ENCODE measurements around the gene NELFE.

The NELFE gene

DNA sequence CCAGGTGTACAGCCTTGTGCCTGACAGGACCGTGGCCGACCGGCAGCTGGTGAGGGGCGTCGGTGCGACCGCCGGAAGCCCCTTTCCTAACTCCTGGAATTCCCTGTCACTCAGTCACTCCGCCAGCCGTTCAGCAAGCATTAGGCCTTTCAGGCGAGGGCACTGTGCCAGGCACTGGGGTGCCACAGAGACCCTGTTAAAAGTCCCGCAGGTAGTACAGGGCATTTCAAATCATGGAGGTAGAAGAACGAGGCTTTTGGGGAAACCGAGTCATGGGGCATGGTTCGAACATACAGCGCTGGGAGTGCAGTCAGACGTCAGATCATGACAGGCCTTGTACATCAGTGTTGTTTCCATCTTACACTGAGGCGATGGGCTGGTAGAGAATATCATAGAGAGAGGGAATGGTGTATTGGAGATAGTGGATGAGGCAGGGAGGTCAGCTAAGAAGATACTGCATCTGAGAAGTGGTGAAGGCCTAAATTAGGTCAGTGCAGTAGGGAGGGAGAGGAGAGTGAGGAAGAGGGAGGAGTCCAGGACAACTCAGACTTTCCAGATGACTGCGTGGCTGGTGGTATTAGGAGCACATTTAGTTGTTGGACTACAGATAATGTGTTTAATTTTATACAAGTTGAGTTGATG is 14.1 kb upstream of the NELFE start:
- DNase-seq = no peak

DNA sequence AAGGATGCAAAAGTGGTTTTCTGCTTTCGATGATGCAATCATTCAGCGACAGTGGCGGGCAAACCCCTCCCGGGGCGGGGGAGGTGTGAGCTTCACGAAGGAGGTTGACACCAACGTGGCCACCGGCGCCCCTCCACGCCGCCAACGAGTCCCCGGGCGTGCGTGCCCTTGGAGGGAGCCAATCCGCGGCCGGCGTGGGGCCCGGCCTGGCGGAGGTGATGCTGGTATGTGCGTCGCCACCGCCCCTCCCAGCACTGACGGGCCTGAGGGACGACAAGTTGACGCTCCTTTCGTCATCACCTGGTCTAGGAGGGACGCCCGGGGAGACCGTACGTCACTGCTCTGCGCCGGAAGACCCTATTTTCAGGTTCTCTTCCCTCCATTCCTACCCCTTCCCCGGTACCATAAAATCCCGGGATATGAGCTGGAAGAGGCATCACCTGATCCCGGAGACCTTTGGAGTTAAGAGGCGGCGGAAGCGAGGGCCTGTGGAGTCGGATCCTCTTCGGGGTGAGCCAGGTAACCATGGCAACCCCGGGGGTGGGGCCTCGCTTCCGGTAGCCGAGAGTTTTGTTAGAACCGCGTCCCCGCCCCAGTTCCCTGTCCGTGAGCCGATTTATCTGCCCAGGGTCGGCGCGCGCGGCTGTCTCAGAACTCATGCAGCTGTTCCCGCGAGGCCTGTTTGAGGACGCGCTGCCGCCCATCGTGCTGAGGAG is 13.4 kb upstream of the NELFE start, which contains the start of gene DXO:
Gene DXO, minus strand, starts transcription at position 146 of the 716 bp plus-strand sequence. CDS start 463 bp downstream, outside the sequence.
- DNase-seq = peak; percentile 94 to 97

DNA sequence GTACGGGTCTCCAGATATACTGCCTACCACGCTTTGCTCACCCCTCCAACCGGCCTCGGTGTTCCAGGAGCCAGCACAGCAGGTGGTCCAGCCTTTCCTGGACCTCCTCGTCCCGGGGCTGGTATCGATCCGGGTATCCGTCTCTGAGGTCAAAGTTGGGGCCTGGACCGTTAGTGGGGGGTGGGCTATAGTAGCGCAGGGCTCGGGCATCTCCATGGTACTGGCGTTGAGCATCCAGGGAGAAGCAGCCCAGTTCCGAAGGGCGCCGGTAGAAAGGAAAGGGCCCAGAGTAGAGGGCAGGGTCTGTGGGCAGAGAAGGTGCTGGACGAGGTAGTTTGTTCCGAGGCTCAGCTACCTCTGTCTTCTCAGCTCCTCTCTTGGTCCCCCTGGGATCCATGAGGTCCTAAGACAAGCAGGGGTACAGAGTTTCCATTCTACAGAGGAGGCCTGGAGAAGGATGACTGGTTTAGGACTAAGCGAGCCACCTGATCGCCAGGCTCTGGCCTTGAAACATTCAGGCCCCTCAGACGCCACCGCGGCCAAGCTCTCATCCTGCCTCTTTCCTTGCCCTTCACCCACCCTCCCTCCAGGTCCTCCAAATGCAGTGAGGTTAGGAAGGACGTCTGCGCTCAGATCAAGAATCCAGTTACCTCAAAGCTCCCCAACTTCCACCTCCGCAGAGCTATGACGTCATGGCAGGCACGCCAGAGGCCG is 12.7 kb upstream of the NELFE start:
- no peak for DNase-seq

DNA sequence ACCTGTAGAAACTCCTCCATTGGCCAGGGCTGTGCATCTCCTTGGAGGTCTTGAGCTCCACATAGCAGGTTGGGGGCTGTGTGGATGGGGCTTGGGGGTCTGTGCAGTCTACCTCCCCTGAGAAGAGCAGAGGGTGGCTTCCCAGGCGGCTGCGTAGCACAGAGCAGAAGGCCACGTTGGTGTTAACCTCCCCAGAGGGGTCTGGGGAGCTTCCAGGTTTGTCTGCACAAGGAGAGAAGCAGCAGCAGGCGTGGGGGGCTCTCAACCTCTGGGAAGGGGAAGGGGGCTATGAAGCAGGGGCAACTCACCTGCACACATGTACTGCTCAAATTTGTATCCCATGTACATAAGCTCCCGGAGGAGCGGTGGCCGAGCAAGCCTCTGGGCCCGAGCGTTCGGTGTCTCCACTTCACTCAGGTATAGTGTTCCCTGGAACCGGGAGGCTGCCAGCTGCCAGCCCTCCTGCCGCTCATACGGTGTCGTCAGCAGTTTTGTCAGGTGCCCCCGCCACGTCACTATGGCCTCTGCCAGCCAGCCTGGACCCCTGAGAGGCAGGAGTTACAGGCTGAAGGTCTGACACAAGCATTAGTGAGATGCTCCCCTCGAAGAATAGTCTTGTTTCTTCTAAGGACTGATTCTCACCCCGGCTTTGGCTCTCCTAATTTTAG is 12.0 kb upstream of the NELFE start:
- no peak for DNase-seq

DNA sequence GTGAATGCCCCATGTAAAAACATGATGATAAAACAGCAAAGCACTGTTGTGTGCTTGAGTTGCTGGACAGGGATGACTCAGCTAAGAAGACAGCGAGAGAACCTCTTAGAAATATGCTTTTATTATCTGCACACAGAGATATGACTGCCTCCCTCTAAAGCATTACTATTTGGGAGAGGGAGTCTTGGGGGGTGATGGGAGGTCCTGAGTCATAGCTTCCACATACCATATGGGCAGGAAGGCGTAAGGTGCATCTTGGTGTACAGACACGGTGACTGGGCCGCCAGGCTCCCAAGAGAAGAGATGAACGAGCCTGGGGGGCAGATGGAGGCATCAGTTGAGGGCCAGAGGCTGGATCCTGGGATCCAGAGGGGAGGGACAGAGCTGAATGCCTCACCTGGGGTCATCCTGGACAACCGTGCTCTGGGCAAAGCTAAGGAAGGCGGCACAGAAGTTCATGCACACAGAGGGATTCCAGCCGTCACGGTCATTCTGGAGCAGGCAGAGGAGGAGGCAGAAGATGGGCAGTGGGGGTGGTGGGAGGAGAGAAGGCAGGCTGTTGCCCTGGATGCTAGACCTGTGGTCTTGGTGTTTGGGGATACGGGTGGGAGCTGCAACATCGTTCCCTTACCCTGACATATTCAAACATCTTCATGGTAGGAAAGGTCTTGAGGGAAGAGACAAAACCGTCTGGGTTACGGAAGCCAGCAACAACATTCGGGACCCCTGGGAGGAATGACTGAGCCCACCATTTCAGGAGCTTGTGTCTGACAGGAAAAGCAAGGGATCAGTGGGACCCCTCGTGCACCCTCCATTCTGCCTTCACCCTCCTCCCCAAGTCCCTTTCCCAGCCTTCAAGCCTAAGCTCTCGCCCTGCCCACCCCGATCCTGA is 11.2 kb upstream of the NELFE start:
- DNase-seq = no peak

DNA sequence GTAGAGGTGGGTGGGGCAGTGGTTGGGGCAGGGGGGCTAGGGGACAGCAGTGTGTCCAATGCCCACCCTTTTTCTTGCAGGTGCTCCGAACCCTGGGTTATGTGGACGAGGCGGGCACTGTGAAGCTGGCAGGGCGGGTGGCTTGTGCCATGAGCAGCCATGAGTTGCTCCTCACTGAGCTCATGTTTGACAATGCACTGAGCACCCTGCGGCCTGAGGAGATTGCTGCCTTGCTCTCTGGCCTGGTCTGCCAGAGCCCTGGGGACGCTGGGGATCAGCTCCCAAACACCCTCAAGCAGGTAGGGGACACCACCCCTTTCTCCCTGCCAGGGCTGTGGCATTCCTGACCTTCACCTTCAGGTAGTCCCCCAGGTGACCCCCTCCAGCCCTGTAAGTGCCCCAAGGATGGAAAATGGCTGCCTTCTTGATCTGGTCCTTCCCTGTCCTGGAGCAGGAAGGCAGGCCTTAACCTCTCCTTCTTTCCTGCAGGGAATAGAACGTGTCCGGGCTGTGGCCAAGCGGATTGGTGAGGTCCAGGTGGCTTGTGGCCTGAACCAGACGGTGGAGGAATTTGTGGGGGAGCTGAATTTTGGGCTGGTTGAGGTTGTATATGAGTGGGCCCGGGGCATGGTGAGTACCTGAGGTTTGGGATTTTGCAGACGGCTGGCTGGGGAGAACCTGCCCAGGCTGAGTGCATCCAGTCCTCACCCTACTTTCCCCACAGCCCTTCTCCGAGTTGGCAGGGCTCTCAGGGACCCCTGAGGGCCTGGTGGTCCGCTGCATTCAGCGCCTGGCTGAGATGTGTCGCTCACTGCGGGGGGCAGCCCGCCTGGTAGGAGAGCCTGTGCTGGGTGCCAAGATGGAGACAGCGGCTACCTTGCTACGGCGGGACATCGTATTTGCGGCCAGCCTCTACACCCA is 10.3 kb upstream of the NELFE start:
- no peak for DNase-seq

DNA sequence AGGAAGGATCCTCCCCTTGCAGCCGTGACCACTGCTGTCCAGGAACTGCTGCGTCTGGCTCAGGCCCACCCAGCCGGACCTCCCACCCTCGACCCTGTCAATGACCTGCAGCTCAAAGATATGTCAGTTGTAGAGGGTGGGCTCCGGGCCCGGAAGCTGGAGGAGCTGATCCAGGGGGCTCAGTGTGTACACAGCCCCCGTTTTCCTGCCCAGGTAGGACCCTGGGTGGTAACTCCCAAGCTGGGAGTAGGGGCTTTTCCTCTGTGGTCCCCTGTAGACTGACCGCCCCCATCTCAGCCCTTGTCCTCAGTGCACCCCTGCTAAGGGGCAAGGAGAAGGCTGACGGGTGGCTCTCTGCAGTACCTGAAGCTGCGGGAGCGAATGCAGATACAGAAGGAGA is 9.6 kb upstream of the NELFE start:
- DNase-seq = no peak

DNA sequence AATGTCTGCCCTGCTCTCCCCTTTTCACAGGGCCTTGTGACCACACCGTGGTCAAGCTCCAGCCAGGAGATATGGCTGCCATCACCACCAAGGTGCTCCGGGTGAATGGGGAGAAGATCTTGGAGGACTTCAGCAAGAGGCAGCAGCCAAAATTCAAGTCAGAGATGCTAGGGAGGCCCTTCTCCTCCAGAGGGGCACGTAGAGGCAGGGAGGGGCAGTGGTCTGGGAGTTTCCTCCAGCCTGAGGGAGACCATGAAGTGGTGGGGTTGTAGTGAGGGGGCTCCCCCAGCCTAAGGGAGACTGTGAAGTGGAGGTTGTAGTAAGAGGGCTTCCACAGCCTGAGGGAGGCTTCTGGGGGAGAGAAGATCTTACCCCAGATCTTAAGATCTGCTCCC is 9.2 kb upstream of the NELFE start:
- DNase-seq = no peak

DNA sequence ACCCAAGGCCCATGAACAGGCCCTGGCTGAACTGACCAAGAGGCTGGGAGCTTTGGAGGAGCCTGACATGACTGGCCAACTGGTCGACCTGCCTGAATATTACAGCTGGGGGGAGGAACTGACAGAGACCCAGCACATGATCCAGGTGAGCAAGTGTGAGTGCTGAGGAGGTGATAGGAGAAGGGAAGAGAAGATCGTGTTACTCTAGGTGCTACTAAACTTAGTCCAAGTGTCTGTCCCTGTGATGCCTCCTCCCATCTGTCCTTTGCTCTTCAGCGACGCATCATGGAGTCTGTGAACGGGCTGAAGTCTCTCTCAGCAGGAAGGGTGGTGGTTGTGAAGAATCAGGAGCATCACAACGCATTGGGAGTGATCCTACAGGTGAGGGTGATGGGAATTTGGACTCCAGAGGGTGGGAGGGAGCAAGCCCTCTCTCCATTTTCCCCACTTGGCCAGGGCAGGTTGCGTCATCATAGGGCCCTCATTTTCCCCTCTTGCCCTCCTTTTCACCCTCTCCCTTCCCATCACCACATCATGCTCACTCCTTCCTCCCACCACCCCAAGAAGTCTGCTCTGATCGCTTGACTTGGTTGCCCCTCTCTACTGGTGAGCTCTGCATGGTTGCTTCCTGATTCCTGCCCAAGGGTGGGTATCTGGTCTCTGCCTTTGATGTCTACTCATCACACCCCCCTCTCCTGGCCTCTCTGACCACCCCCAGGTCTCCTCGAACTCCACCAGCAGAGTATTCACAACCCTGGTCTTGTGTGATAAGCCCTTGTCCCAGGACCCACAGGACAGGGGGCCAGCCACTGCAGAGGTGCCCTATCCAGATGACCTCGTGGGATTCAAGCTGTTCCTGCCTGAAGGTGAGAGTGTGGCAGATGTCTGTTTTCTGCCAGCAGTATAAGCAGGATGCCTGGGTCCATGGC is 8.5 kb upstream of the NELFE start:
- no peak for DNase-seq

DNA sequence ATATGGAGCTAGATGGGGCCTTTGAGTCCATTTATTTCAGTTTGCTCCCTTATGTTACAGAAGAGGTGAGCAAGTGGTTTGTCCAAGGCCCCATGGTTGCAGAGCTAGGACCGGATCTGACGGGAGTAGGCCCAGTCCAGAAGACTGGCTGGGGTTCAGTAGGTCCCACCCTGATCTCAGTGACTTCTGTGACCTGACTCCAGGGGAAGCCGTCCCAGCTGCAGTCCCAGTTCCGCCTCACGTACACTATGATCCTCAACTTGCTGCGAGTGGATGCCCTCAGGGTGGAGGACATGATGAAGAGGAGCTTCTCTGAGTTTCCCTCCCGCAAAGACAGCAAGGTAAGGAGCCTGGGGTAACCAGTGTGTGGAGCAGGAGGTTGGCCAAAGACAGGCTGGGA is 7.7 kb upstream of the NELFE start:
- no peak for DNase-seq

DNA sequence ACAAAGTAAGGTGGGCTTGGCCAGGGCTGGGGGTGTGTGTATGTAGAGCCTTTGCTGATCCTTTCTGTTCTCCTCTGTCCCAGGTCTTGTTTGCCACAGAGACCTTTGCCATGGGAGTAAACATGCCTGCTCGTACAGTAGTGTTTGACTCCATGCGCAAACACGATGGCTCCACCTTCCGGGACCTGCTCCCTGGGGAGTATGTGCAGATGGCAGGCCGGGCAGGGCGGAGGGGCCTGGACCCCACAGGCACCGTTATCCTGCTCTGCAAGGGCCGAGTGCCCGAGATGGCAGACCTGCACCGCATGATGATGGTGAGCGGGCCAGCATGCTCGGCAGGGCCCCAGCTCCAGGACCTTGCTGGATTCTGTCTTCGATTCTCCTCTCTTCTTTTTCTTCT is 6.9 kb upstream of the NELFE start:
- no peak for DNase-seq

DNA sequence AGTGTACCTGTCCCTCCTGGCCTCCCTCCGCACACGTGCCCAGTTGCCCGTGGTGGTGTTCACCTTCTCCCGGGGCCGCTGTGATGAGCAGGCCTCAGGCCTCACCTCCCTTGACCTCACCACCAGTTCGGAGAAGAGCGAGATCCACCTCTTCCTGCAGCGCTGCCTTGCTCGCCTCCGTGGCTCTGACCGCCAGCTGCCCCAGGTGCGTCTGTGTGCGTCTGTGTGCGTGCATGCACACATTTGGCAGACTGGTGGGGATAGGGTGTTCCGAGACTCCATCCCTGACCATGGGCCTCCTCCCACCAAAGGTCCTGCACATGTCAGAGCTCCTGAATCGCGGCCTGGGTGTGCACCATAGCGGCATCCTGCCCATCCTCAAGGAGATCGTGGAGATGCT is 5.2 kb upstream of the NELFE start:
- no peak for DNase-seq

DNA sequence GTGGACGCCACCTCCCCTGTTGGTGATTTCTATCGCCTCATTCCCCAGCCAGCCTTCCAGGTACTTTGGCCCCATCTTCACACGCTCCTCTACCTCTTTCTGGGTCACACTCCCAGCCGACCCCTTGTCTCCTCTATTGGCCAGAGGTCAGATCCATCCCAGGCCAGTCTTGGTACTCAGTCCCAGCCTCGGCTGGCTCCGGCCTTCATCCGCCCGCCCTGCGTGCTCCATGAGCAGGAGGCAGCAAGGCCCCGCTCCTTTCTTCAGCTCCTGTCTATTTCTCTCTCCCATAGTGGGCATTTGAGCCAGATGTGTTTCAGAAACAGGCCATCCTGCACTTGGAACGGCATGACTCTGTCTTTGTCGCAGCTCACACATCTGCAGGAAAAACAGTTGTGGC is 2.8 kb upstream of the NELFE start:
- no peak for DNase-seq

DNA sequence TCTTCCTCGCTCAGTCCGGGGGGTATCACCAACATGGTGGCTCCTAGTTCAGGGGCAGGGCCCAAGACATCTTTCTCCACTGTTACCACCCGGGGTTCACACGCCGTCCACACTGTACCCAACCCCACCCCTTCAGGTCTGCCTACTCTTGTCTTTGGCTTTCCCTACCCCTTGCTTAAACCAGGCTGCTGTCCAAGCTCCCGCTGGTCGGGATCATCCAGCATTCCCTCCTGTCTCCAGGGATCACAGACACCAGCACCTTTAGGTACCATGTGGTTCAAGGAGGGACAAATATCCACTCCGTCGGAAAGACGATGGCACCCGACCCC is 395 bp downstream of the NELFE start:
- no peak for DNase-seq

DNA sequence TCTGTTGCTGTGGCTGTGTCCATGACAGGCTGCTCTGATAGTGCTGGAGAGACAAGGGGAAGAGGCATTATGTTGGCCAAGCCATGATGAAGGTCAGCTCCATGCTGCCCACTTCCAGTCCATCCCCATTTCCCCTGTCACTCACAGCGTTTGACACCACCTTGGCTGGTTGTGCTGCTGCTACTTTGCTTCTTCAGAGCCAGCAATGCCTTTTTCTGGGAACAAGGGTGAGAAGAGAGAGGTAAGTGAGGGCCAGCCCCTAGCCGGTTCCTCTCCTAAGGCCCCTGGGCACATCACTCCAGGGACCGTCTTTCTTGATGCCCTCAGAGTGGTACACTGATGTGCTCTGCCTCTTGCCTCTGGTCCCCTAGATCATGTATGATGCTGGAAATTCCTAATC is 2.0 kb downstream of the NELFE start:
- DNase-seq = no peak

DNA sequence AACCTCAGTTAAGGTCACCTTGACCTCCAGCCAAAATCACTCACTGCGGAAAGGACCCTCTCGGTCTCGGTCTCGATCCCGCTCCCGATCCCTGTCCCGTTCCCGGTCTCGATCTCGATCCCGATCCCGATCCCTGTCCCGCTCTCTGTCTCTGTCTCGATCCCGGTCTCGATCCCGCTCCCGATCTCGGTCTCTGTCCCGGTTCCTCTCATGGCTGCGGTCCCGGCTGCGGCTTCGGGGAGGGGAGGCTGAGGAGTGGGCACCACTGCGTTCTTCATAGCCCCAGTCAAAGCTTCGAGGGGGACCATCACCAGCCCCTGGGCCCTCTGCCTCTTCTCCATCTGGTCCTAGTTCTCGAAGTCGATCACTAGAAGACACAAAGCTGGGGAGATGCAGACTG is 4.3 kb downstream of the NELFE start:
- no peak for DNase-seq

DNA sequence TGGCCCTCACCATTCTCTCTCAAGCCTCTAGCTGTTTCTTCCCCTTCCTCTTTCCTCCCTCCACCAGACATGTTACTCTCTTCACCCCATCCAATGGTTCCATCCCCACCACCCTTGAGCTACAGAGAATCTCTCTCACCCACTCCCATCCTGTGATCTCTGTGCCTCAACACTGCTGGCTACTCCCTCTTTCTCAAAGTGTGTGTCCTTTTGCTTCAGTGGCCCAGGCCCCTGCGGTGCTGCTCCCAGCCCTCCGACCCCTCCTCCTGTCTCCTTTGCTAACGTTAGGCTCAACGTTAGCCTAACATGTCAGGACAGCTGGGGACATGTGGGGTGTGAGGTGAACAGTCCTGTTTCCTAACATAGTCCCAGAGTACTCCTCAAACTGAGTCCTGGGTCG is 5.9 kb downstream of the NELFE start:
- no peak for DNase-seq

DNA sequence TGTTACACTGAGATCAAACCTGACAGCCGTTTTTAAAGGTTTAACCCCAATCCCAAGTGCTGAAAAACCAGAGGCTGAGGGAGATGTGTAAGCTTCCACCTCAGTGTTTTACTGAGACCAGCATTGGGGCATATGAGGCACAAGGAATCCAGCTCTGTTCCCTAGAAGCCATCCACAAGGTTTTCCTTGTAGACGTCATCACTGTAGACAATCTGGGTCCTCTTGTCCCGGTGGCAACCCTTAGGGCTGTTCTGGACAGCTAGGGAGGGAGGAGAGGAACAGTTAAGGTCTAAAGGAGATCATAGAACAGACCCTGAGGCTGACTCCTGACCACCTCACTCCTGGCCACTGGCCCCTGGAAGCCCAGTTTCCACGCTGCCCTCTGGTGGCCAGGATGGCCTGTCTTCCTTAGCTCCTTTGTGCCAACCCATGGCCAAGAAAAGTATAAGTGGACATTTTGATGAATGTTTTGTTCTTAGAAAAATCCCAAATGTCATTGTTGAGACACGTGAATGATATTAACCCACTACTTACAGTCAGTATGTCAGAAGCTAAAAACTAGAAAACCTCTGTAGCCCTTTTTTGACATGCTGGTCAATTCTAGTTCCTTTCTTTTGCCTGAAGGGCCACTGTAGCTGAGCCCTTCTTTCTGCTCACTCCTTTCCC is 6.5 kb downstream of the NELFE start:
- DNase-seq = no peak

DNA sequence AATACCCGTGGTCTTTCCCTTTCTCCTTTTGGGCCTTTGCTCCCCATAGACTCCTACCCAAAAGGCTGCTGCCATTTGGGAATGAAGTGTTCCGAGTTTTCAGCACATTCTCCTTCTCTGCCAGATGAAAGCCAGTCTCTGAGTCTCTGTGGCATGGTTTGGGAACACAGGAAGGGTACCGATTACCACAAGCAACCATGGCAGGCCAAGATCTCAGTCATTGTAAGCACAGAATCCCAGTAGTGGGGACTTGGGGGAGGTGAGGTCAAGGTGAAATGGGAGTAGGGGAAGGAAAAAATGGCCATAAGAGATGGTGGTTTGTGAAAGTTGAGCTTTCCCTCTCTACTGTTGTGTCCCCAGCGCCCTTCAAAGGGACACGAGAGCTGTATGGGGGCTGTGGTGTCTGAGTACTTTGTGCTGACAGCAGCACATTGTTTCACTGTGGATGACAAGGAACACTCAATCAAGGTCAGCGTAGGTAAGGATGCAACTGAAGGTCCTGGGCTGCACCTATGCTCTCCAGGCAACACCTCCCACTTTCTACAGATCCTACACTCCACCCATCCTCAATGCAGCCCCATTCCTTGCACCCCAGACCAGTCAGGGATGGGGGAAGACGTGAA is 8.7 kb downstream of the NELFE start:
- DNase-seq = no peak
